GM10248 (cell line): ENCODE data around the gene RAD9B.

Experiments
- CTCF ChIA-PET: fragments of 300-600 bp; sonication (Branson Sonifier 250); formaldehyde crosslinking; extraction: SDS; loops from one replicate; lab custom pipeline; 2021; ENCODE audit warnings: antibody characterized with exemption; lab: Yijun Ruan, JAX
- POLR2A ChIA-PET: fragments of 350-650 bp; sonication (Branson Sonifier 250); formaldehyde crosslinking; extraction: SDS; loops from one replicate; lab custom pipeline; 2020; ENCODE audit warnings: antibody characterized with exemption; lab: Yijun Ruan, JAX
- DNase-seq: peaks from one replicate; pipeline ENCODE4 v3.0.0; 2012; ENCODE audit errors: extremely low spot score
- CTCF ChIP-seq: IDR thresholded peaks from 2 replicates; pipeline ENCODE4 v1.5.1; 2012; ENCODE audit warnings: mild to moderate bottlenecking, low read depth; ENCODE audit errors: extremely low read depth, missing control alignments, control extremely low read depth

Gene RAD9B

GRCh38 chr12:110533607-110534006 lies 31.5 kb downstream of the RAD9B start:
- POLR2A ChIA-PET, result no interaction called here
- TF ChIP-seq CTCF, result no peak
- no peak for DNase-seq
- CTCF ChIA-PET, result interaction anchor here (0.7 to 9.4 kb wide), 9 partner anchors 10 to 66 kb away, joined by 3 to 70 read pairs (median 5); no protein-coding TSS in a partner anchor

GRCh38 chr12:110534811-110535210 lies 32.7 kb downstream of the RAD9B start:
- ChIA-PET POLR2A (no interaction called here), CTCF (interaction anchor here (1.0 to 9.4 kb wide), 8 partner anchors 9 to 104 kb away, joined by 3 to 70 read pairs (median 8); partner anchors contain the start of gene ARPC3)
- no peak for DNase-seq
- TF ChIP-seq CTCF, result no peak

- POLR2A ChIA-PET, result no interaction called here
- TF ChIP-seq CTCF, result no peak
- CTCF ChIA-PET, result interaction anchor here (0.8 to 4.3 kb wide), 9 partner anchors 9 to 87 kb away, joined by 3 to 23 read pairs (median 4); partner anchors contain the start of gene ARPC3
- DNase-seq, result no peak
These were observed 34.9 kb downstream of the RAD9B start for GRCh38 chr12:110536834-110537604.

- no peak for DNase-seq
- ChIA-PET CTCF (interaction anchor here (0.8 to 4.3 kb wide), 9 partner anchors 10 to 87 kb away, joined by 3 to 23 read pairs (median 4); partner anchors contain the start of gene ARPC3), POLR2A (no interaction called here)
- TF ChIP-seq CTCF, result no peak
These were observed 35.7 kb downstream of the RAD9B start for GRCh38 chr12:110537605-110538409.

- DNase-seq, result no peak
- TF ChIP-seq CTCF, result no peak
- ChIA-PET CTCF (interaction anchor here (1.1 to 4.3 kb wide), 8 partner anchors 8 to 70 kb away, joined by 3 to 23 read pairs (median 6); partner anchors contain the start of gene FAM216A), POLR2A (interaction anchor here (0.7 kb wide), 1 partner anchor 442 kb away, joined by 3 read pairs; no protein-coding TSS in a partner anchor)
These were observed 36.9 kb downstream of the RAD9B start for GRCh38 chr12:110538869-110539622.
